Heart left ventricle (tissue), 13 donors: ENCODE data around the gene ZNF839.

Experiments
- CTCF ChIP-seq, 12 donors: fragments of 200-600 bp; sonication (generic) in 4 of 12; IDR thresholded peaks; one replicate each; pipeline versions ENCODE4 v1.5.0 to v1.8.0; 2018 to 2022; ENCODE audit warnings: antibody characterized with exemption in 12 of 12, mild to moderate bottlenecking in 5 of 12
- POLR2A ChIP-seq, 2 donors: fragments of 450-650 bp; IDR thresholded peaks; one replicate each; pipeline ENCODE4 v1.6.1; 2017; ENCODE audit warnings: antibody characterized with exemption in 2 of 2, mild to moderate bottlenecking in 2 of 2, moderate library complexity in 2 of 2
- donor health status: ischemic (EF 13 %, LVEDD 7.1; RV severe dilation, severe dysfunction).
- donor health status: DM: no; HTN: yes; CAD: no.
- donor health status: DM: no; HTN: no; CAD: no.
- donor health status: ischemic (EF 25% LVEDD 6.9; RV normal size, moderate dysfunction).
- donor health status: ischemic (EF 25% LVEDD 5.7; RV mildly dilated, moderate dysfunction).
- donor health status: ischemic (EF 35%, LVEDD 5.7; RV mildly dilated, moderate dysfunction).
- donor health status: nonischemic (EF 11% LVEDD 7.7; RV severe dilation, severe dysfunction).
- donor health status: DM: yes; HTN: yes; CAD: no.
- donor health status: PGD.
- donor health status: ischemic (EF 29% LVEDD 5.4; RV normal size, mild dysfunction).
- donor health status: nonischemic (EF 23%, LVEDD 6.1; RV moderate dilation, normal function).

GRCh38 chr14:102342238-102342637 is 22.7 kb downstream of the ZNF839 start:
- TF ChIP-seq CTCF (IDR thresholded peaks at IDR 0.05): no peak
- TF ChIP-seq POLR2A (IDR thresholded peaks at IDR 0.05): no peak
